Naive thymus-derived CD4-positive, alpha-beta T cell (primary cell): ENCODE results near the gene SLC25A39. TPM values are rescaled to one million over a fixed set of nuclear protein-coding genes. Genes with fewer than 3 reads are reported as not detected.
"Not testable (repeated sequence)": the region's sequence is repeated elsewhere in the genome, so short reads cannot be mapped to it uniquely, and the experiment has no call there.

ENCODE experiments used
- ATAC-seq: fragments of 150-1000 bp; cut with Tn5 transposase; 2 replicates; pipeline ENCODE4 v1.10.0; 2021; ENCODE audit warnings: mild to moderate bottlenecking, moderate library complexity
- CTCF ChIA-PET: fragments of 350-600 bp; sonication (Branson Sonifier 250); formaldehyde crosslinking; loops from one replicate; lab custom pipeline; 2021; ENCODE audit warnings: antibody characterized with exemption; lab: Charles Lee
- POLR2A ChIA-PET: fragments of 350-600 bp; sonication (Branson Sonifier 250); formaldehyde crosslinking; loops from one replicate; lab custom pipeline; 2021; ENCODE audit warnings: antibody characterized with exemption, inconsistent platforms; lab: Charles Lee
- DNase-seq, 9 donors: peaks; one replicate each; pipeline versions ENCODE4 v3.0.0 to v3.0.0-alpha.2; 2020 to 2022; ENCODE audit warnings: mixed read lengths in 1 of 9
- H3K27ac ChIP-seq: one replicate; pipeline ENCODE4 v1.7.0; 2013; ENCODE audit warnings: mild to moderate bottlenecking, low read depth, low read length, moderate library complexity
- H3K27me3 ChIP-seq, 2 donors: one replicate each; pipeline ENCODE4 v1.7.0; 2013; ENCODE audit warnings: low read length in 2 of 2, mild to moderate bottlenecking in 2 of 2, moderate library complexity in 2 of 2; ENCODE audit not compliant: control insufficient read depth in 2 of 2, insufficient read depth in 2 of 2
- H3K36me3 ChIP-seq, 3 experiments: 1 replicate in 2 of 3; 2 replicates in 1 of 3; pipeline ENCODE4 v1.7.0; 2013; ENCODE audit warnings: low read length in 3 of 3, mild to moderate bottlenecking in 3 of 3, moderate library complexity in 1 of 3; ENCODE audit not compliant: insufficient read depth in 3 of 3, control insufficient read depth in 2 of 3
- H3K4me1 ChIP-seq, 2 donors: one replicate each; pipeline ENCODE4 v1.7.0; 2013; ENCODE audit warnings: low read length in 2 of 2, mild to moderate bottlenecking in 2 of 2, moderate library complexity in 1 of 2; ENCODE audit not compliant: control insufficient read depth in 2 of 2, insufficient read depth in 2 of 2
- H3K4me3 ChIP-seq: 2 replicates; pipeline ENCODE4 v1.7.0; 2013; ENCODE audit warnings: mild to moderate bottlenecking, low read length
- H3K9me3 ChIP-seq, 3 experiments: 1 replicate in 2 of 3; 2 replicates in 1 of 3; pipeline ENCODE4 v1.7.0; 2013; ENCODE audit warnings: low read length in 3 of 3; ENCODE audit not compliant: control insufficient read depth in 2 of 3
- H3K27ac Mint-ChIP-seq, 9 donors: one replicate each; pipeline ENCODE4 v1.8.0; 2020 to 2022; ENCODE audit warnings: mixed read lengths in 9 of 9, mild to moderate bottlenecking in 8 of 9, moderate library complexity in 5 of 9, inconsistent platforms in 2 of 9
- H3K27me3 Mint-ChIP-seq, 5 donors: one replicate each; pipeline ENCODE4 v1.8.0; 2021 to 2022; ENCODE audit warnings: mixed read lengths in 5 of 5, mild to moderate bottlenecking in 1 of 5
- H3K36me3 Mint-ChIP-seq, 5 donors: one replicate each; pipeline ENCODE4 v1.8.0; 2020 to 2022; ENCODE audit warnings: mixed read lengths in 5 of 5, mild to moderate bottlenecking in 3 of 5, inconsistent platforms in 1 of 5
- H3K4me1 Mint-ChIP-seq, 7 donors: one replicate each; pipeline ENCODE4 v1.8.0; 2020 to 2022; ENCODE audit warnings: mixed read lengths in 7 of 7, mild to moderate bottlenecking in 3 of 7, inconsistent platforms in 1 of 7
- H3K4me3 Mint-ChIP-seq, 10 donors: one replicate each; pipeline ENCODE4 v1.8.0; 2020 to 2022; ENCODE audit warnings: mild to moderate bottlenecking in 10 of 10, mixed read lengths in 10 of 10, moderate library complexity in 6 of 10, inconsistent platforms in 2 of 10
- H3K9me3 Mint-ChIP-seq, 11 donors: one replicate each; pipeline ENCODE4 v1.8.0; 2020 to 2022; ENCODE audit warnings: mixed read lengths in 11 of 11, mild to moderate bottlenecking in 4 of 11, inconsistent platforms in 1 of 11, moderate library complexity in 1 of 11
- intact Hi-C, 2 donors: fragments of 100-400 bp; cut with micrococcal nuclease; formaldehyde crosslinking; loops; one replicate each; pipeline ENCODE4 v1.15.1; 2023
- polyA plus RNA-seq, 2 donors: library from polyadenylated mRNA; unstranded; fragments of 300-500 nt; fragmentation: Illumina TruSeq; gene quantifications; one replicate each; pipeline ENCODE4 v1.2.3, GENCODE V29; 2021
- total RNA-seq, 6 experiments: library from RNA in 5 of 6; stranded (reverse) in 5 of 6; gene quantifications; 1 replicate in 5 of 6; 2 replicates in 1 of 6; pipeline ENCODE4 v1.2.3 and lab custom pipeline; 2021 to 2026

Gene SLC25A39
- total and polyA plus RNA-seq, 7 experiments from 2014 or later = 75.4 to 155 (median 104) TPM

GRCh38 chr17:44343510-44344209 is 19.0 kb upstream of the SLC25A39 start:
- no peaks in the 10 kb centered on the region for H3K9me3 ChIP-seq
- ChIA-PET POLR2A (interaction anchor here (1.5 kb wide), 1 partner anchor 11 kb away, joined by 7 read pairs; no protein-coding TSS in a partner anchor), CTCF (interaction anchor here (2.0 kb wide), 1 partner anchor 221 kb away, joined by 4 read pairs; the partner anchor contains the start of gene HDAC5)
- ATAC-seq = no peak
- H3K27ac Mint-ChIP-seq = peak overlapping the region in 1 of 9 donors; percentile 12
- H3K36me3 ChIP-seq = no peaks in the 10 kb centered on the region
- H3K4me1 ChIP-seq = peaks cover 6% of the 10 kb centered on the region in 2 donors
- intact Hi-C loops = loop anchor here (2.0 kb wide), 2 partner anchors 13 to 41 kb away; no protein-coding TSS in a partner anchor
- no peak overlapping the region for H3K4me3 ChIP-seq
- H3K27me3 ChIP-seq = no peaks in the 10 kb centered on the region
- DNase-seq = no peak
- no peak overlapping the region for H3K27ac ChIP-seq
- no peaks in the 10 kb centered on the region for H3K9me3 Mint-ChIP-seq
- peaks cover 8 to 25% (median 19%) of the 10 kb centered on the region in 7 donors for H3K4me1 Mint-ChIP-seq
- H3K4me3 Mint-ChIP-seq = peak overlapping the region in 4 of 10 donors; percentile 2 to 95 (median 92)
- peaks cover 0 to 21% (median 9%) of the 10 kb centered on the region in 5 donors for H3K27me3 Mint-ChIP-seq
- H3K36me3 Mint-ChIP-seq = no peaks in the 10 kb centered on the region

GRCh38 chr17:44340553-44340952 is 15.9 kb upstream of the SLC25A39 start:
- H3K36me3 ChIP-seq, ATAC-seq, H3K9me3 ChIP-seq, DNase-seq, H3K9me3 Mint-ChIP-seq, POLR2A ChIA-PET, H3K4me3 ChIP-seq, H3K27me3 ChIP-seq, H3K27ac Mint-ChIP-seq, H3K27ac ChIP-seq, intact Hi-C loops, H3K4me3 Mint-ChIP-seq, H3K36me3 Mint-ChIP-seq, H3K4me1 ChIP-seq: not testable (repeated sequence)
- CTCF ChIA-PET = interaction anchor here (0.6 to 1.5 kb wide), 3 partner anchors 10 to 423 kb away, joined by 3 to 4 read pairs (median 3); no protein-coding TSS in a partner anchor
- Mint-ChIP-seq H3K27me3 (peaks cover 0 to 29% (median 9%) of the 10 kb centered on the region in 5 donors), H3K4me1 (peaks cover 1 to 14% (median 7%) of the 10 kb centered on the region in 7 donors)

GRCh38 chr17:44338702-44339101 is 14.1 kb upstream of the SLC25A39 start:
- ATAC-seq (peak; percentile 83), DNase-seq (no peak)
- no peak overlapping the region for H3K4me3 ChIP-seq
- no peak overlapping the region for H3K27ac ChIP-seq
- Mint-ChIP-seq H3K4me1 (peaks cover 0 to 5% (median 0%) of the 10 kb centered on the region in 7 donors), H3K36me3 (no peaks in the 10 kb centered on the region), H3K9me3 (no peaks in the 10 kb centered on the region), H3K27me3 (peaks cover 0 to 28% (median 6%) of the 10 kb centered on the region in 5 donors), H3K27ac (no peak overlapping the region), H3K4me3 (peak overlapping the region in 1 of 10 donors; percentile 39)
- H3K27me3 ChIP-seq = no peaks in the 10 kb centered on the region
- CTCF ChIA-PET = no interaction called here
- intact Hi-C loops = no loop called here
- no peaks in the 10 kb centered on the region for H3K36me3 ChIP-seq
- H3K9me3 ChIP-seq = no peaks in the 10 kb centered on the region
- H3K4me1 ChIP-seq = no peaks in the 10 kb centered on the region
- POLR2A ChIA-PET = no interaction called here

GRCh38 chr17:44335968-44336367 is 11.3 kb upstream of the SLC25A39 start:
- Mint-ChIP-seq H3K27ac (no peak overlapping the region), H3K36me3 (no peaks in the 10 kb centered on the region), H3K9me3 (no peaks in the 10 kb centered on the region), H3K27me3 (peaks cover 0 to 9% (median 2%) of the 10 kb centered on the region in 5 donors), H3K4me3 (no peak overlapping the region), H3K4me1 (peaks cover 0 to 6% (median 5%) of the 10 kb centered on the region in 7 donors)
- H3K36me3 ChIP-seq = no peaks in the 10 kb centered on the region
- intact Hi-C loops = no loop called here
- peaks cover 0 to 4% of the 10 kb centered on the region in 2 donors for H3K4me1 ChIP-seq
- ChIA-PET CTCF (interaction anchor here (0.6 to 1.6 kb wide), 4 partner anchors 16 to 134 kb away, joined by 3 to 6 read pairs (median 4); no protein-coding TSS in a partner anchor), POLR2A (no interaction called here)
- no peak for ATAC-seq
- DNase-seq = no peak
- H3K27me3 ChIP-seq = no peaks in the 10 kb centered on the region
- H3K9me3 ChIP-seq = no peaks in the 10 kb centered on the region
- H3K4me3 ChIP-seq = no peak overlapping the region
- no peak overlapping the region for H3K27ac ChIP-seq

- H3K4me3 Mint-ChIP-seq = no peak overlapping the region
- ATAC-seq (no peak), DNase-seq (no peak)
- no peaks in the 10 kb centered on the region for H3K9me3 ChIP-seq
- no peaks in the 10 kb centered on the region for H3K27me3 ChIP-seq
- intact Hi-C loops = no loop called here
- ChIA-PET POLR2A (no interaction called here), CTCF (interaction anchor here (0.6 to 1.6 kb wide), 6 partner anchors 16 to 133 kb away, joined by 3 to 6 read pairs (median 4); no protein-coding TSS in a partner anchor)
- no peaks in the 10 kb centered on the region for H3K36me3 Mint-ChIP-seq
- no peak overlapping the region for H3K4me3 ChIP-seq
- H3K27me3 Mint-ChIP-seq = peaks cover 0 to 8% (median 2%) of the 10 kb centered on the region in 5 donors
- no peaks in the 10 kb centered on the region for H3K36me3 ChIP-seq
- peaks cover 0 to 6% of the 10 kb centered on the region in 2 donors for H3K4me1 ChIP-seq
- H3K4me1 Mint-ChIP-seq = peaks cover 0 to 6% (median 5%) of the 10 kb centered on the region in 7 donors
- H3K27ac ChIP-seq = no peak overlapping the region
- no peak overlapping the region for H3K27ac Mint-ChIP-seq
- H3K9me3 Mint-ChIP-seq = no peaks in the 10 kb centered on the region
Observed at GRCh38 chr17:44335564-44335963, 10.9 kb upstream of the SLC25A39 start.

- Histone ChIP-seq H3K36me3 (no peaks in the 10 kb centered on the region), H3K4me1 (peaks cover 0 to 6% of the 10 kb centered on the region in 2 donors), H3K4me3 (no peak overlapping the region), H3K27ac (no peak overlapping the region), H3K27me3 (no peaks in the 10 kb centered on the region), H3K9me3 (no peaks in the 10 kb centered on the region)
- ChIA-PET CTCF (interaction anchor here (0.9 to 1.3 kb wide), 2 partner anchors 76 to 124 kb away, joined by 3 to 4 read pairs; no protein-coding TSS in a partner anchor), POLR2A (no interaction called here)
- ATAC-seq (no peak), DNase-seq (no peak)
- H3K27me3 Mint-ChIP-seq = peaks cover 0 to 8% (median 0%) of the 10 kb centered on the region in 5 donors
- no peak overlapping the region for H3K27ac Mint-ChIP-seq
- H3K4me3 Mint-ChIP-seq = no peak overlapping the region
- H3K36me3 Mint-ChIP-seq = no peaks in the 10 kb centered on the region
- peaks cover 0 to 6% (median 5%) of the 10 kb centered on the region in 7 donors for H3K4me1 Mint-ChIP-seq
- intact Hi-C loops = no loop called here
- H3K9me3 Mint-ChIP-seq = no peaks in the 10 kb centered on the region
Observed at GRCh38 chr17:44334727-44335126, 10.1 kb upstream of the SLC25A39 start.
